HG03196 (cell line): ENCODE results near the gene SPECC1L.

Source experiments
- ATAC-seq: cut with Tn5 transposase; IDR thresholded peaks from one replicate; pipeline ENCODE4 v1.9.1; 2021; ENCODE audit not compliant: unreplicated experiment

The SPECC1L gene

GRCh38 chr22:24463071-24463760, 192.6 kb downstream of the SPECC1L start:
- ATAC-seq = no peak

GRCh38 chr22:24465566-24465965, 194.9 kb downstream of the SPECC1L start:
- no peak for ATAC-seq

GRCh38 chr22:24465975-24466374, 195.3 kb downstream of the SPECC1L start:
- ATAC-seq = no peak

- ATAC-seq = no peak
Measured at GRCh38 chr22:24466716-24467328, 196.2 kb downstream of the SPECC1L start.

GRCh38 chr22:24467340-24467739, 196.7 kb downstream of the SPECC1L start:
- ATAC-seq = no peak
